NCI-H2081 treated with DMSO at 0.1 percent for 48 hours (cell line): ENCODE measurements around the gene HERC4.

ENCODE experiments used
- DNase-seq: peaks from one replicate; lab custom pipeline; 2025; lab: John Stamatoyannopoulos, UW

The HERC4 gene, protein sequence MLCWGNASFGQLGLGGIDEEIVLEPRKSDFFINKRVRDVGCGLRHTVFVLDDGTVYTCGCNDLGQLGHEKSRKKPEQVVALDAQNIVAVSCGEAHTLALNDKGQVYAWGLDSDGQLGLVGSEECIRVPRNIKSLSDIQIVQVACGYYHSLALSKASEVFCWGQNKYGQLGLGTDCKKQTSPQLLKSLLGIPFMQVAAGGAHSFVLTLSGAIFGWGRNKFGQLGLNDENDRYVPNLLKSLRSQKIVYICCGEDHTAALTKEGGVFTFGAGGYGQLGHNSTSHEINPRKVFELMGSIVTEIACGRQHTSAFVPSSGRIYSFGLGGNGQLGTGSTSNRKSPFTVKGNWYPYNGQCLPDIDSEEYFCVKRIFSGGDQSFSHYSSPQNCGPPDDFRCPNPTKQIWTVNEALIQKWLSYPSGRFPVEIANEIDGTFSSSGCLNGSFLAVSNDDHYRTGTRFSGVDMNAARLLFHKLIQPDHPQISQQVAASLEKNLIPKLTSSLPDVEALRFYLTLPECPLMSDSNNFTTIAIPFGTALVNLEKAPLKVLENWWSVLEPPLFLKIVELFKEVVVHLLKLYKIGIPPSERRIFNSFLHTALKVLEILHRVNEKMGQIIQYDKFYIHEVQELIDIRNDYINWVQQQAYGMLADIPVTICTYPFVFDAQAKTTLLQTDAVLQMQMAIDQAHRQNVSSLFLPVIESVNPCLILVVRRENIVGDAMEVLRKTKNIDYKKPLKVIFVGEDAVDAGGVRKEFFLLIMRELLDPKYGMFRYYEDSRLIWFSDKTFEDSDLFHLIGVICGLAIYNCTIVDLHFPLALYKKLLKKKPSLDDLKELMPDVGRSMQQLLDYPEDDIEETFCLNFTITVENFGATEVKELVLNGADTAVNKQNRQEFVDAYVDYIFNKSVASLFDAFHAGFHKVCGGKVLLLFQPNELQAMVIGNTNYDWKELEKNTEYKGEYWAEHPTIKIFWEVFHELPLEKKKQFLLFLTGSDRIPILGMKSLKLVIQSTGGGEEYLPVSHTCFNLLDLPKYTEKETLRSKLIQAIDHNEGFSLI

DNA sequence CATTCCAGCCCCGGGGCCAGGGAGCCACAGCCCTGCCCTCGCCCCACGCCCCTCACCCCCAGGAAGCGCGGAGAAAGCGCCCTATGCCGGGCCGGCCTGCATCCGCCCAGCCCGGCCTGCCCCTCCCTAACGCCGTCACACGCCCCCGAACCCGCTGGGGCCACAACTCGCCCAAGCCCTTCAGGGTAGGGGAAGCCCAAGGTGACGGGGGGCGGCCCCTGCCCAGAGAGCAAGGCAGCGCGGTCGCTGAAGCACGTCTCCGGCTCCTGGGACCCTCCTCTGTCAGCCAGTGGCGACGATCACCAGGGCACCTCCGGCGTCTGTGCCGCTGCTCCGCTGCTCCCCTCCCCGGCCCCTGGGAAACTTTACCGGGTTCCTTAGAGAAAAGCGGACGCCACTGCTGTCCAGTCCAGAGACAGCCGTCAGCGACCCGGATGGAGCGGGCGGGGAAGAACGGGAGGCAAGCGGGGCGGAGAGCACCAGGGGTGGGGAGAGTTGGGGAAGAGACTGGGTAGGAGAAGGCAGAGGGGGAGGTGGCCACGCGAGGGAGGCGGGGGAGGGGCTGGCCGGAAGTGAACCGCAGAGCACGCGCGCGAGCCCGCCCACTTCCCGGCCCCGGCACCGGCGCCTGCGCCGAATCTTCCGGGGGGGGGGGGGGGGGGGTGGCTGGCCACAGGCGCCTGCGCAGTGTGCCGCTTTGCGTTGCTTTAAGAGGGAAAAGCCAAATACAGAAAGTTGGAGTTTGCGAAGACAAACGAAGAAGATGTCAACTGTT lies at the start of gene HERC4:
Gene HERC4 (minus strand): TSS at position 509 of the 775 bp plus-strand sequence. CDS start 2,175 bp downstream, outside the sequence.
- no peak for DNase-seq

DNA sequence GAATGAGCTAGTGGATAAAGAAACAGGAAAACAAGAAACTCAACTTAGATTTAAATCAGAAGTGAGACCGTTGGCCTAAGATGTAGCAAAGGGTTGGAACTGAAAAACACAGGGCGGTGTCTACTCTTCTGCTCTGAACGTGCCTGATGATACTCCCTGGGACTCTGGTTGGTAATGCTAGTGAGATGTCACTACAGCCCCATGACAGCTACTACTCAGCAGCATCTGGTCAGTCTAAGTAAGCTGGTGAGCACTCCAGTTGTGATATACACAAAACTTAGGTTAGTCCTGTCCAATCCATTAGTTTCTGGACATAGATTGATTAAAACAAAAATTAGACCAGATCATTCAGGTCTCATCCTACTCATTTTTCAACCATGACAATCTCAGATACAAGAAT lies 49.6 kb upstream of the HERC4 start:
- DNase-seq: no peak

DNA sequence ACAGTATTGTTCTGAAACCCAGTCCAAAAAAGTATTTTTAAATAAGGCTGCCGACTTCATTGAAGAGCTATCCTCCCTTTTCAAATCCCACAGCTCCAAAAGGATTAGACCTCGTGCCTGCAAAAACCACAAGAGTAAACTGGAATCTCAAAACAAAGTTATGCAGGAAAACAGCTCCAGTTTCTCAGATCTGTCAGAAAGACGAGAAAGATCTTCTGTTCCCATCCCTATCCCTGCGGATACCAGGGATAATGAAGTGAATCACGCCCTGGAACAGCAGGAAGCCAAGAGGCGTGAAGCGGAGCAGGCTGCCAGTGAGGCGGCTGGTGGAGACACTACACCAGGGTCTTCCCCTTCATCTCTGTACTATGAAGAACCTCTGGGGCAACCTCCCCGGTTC lies 46.8 kb upstream of the HERC4 start:
- no peak for DNase-seq

DNA sequence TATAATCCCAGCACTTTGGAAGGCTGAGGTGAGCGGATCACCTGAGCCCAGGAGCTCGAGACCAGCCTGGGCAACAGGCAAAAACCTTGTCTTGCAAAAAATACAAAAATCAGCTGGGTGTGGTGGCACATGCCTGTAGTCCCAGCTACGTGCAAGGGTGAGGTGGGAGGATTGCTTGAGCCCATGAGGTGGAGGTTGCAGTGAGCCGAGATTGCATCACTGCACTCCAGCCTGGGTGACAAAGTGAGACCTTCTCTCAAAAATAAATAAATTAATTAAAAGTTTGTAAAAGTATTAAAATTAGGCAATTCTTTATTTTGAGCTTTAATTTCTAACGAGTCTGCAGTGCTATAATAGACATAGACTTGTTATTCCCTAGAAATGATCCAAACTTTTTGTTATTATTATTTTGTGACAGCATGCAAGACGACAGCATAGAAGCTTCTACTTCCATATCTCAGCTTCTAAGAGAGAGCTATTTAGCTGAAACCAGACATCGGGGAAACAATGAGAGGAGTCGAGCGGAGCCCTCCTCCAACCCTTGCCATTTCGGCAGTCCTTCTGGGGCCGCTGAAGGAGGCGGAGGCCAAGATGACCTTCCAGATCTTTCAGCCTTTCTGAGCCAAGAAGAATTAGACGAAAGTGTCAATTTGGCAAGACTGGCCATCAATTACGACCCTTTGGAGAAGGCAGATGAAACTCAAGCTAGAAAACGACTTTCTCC lies 46.1 kb upstream of the HERC4 start:
- no peak for DNase-seq

DNA sequence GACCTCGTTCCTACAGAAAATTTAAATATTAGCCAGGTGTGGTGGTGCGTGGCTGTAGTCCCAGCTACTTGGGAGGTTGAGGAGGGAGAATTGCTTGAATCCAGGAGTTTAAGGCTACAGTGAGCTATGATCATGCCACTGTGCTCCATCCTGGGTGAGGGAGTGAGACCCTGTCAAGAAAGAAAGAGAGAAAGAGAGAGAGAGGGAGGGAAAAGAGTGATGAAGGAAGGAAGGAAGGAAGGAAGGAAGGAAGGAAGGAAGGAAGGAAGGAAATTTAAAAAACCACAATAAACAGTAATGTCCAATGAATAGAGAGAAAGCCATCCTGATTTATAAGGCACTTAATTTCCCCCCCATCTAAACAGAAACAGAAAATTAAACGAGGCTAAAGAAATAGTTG lies 43.6 kb upstream of the HERC4 start:
- DNase-seq: no peak

DNA sequence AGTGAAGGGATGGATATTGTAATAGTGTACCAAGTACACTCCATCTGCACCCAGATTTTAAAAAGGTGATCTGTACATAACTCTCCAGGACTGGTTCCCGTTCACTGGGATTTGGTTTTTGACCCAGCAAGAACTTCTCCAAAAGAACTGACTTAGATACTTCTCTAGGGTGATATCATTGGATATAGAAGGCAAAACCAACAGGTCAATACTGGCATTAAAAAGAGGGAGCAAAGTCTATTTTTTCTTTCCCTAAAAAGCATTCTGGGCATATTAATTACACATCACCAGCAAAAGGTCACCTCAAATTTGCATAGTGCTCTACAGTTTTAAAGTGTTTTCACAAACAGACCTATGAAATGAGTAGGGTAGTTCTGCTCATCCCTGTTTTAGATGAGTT lies 37.8 kb upstream of the HERC4 start:
- DNase-seq: no peak

DNA sequence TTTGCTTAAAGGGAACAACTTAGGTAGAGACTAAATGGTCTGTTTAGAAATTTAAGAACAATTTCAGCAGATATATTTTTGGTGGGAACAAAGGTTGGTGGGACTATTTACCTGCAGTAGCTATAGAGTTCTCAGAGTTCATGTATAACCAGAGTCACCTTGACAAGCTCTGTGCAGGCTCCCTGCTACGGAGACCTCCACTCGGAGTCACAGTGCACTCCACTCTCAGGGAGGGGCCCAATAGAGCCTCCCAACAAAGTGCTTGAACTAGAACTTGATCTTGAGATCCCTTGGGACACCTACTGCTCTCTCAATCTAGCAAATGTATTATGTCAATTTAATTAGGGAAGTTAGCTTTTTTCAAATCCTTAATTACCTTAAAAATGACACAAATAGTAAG lies 36.5 kb upstream of the HERC4 start:
- no peak for DNase-seq

DNA sequence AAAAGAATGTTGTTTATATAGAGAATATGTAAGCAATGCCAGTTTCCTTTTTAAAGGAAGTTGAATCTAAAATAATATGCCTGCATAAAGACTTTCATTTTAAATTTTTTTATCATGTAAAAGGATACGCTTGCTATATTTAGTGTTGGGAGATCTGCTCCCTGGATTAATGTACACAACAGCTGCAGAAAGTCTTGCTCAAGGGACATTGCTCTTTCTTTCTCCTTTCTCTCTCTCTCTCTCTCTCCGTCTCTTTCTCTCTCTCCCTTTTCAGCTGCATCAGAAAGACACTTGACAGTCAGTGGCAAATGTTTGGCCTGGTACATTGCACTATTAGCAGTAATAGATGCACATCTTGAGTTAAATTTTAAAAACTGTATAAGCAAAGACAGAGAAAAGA lies 34.9 kb upstream of the HERC4 start:
- DNase-seq: no peak

DNA sequence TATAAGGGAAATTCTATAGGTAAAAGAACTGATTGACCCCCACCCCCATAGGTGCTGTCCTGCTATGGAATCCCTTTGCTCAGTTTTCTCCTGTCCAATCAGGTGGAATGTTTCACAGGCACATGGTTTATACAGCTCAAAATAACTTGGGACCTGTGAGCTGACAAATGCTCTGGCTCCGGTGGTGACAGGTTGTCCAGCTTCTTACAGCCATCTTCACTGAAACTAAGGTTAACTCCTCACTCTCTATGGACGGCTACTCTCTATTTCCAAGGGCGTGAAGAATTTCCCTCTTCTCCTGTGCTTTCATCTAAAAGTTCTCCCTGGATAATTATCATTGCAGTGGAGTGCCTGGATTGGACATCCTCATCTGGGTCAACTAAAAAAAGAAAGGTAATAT lies 34.2 kb upstream of the HERC4 start, which contains the start of gene MYPN:
Gene MYPN (plus strand): TSS at position 158 of the 400 bp plus-strand sequence. CDS start 11,951 bp downstream, outside the sequence.
- DNase-seq: no peak

DNA sequence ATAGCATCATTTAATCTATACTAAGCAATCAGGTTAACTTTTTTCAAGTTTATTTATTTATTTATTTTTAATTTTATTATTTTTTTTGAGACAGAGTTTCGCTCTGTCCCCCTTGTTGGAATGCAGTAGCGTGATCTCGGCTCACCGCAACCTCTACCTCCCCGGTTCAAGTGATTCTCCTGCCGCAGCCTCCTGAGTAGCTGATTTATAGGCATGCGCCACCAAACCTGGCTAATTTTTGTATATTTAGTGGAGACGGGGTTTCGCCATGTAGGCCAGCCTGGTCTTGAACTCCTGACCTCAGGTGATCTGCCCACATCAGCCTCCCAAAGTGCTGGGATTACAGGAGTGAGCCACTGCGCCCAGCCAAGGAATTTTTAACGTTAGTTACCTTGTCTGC lies 33.6 kb upstream of the HERC4 start:
- no peak for DNase-seq

DNA sequence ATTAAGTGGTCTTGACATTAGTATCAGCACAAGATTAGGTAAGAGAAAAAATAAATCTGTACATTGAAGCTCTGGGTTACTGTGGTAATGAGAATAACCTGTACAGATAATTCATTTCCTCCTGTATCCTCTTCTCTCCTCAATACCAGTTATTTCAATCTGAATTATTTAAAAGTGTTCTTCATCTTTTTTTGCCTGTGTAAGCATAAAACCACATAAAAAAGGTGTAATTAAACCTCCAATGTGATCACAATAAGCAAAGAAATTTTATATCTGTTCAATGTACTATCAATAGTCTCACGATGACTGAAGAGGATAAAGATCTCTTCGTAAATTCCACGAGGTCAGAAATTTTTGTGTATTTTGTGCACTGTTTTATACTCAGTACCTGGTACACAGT lies 33.0 kb upstream of the HERC4 start:
- no peak for DNase-seq

DNA sequence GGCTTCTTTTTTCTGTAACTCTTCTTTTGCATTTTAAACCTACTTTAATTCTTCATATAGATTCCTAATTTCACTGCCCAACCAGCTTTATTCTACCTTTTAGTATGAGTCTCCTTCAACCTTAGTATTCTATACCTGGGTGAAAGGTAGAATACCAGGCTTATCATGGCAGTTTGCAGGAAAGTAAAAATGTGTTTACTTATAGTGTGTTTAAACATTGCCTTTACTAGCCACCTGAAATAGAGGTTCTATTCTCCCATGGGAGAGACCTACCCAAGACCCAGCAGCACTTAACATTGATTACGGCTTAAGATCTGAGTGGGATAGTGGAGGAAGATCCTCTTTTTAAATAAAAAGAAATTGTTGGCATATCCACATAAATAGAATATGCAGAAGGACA lies 32.6 kb upstream of the HERC4 start:
- no peak for DNase-seq

DNA sequence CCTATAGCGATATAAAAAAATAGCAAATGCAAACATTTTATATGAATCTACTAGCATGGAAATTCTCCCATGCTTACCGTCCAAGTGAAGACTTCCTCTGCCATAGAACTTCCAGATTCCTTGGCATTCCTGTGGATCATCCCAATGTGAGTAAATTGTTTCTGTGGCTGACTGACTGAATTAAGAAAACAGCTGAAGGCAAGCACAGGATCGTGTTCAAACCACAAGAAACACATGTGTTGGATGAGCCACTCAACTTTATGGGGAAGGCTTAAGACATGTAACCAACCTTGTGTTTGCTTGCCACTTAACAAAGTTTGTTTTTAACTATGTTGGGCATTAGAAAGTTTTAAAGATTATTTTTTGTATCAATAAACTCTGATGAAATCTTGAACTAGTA lies 31.6 kb upstream of the HERC4 start:
- no peak for DNase-seq

DNA sequence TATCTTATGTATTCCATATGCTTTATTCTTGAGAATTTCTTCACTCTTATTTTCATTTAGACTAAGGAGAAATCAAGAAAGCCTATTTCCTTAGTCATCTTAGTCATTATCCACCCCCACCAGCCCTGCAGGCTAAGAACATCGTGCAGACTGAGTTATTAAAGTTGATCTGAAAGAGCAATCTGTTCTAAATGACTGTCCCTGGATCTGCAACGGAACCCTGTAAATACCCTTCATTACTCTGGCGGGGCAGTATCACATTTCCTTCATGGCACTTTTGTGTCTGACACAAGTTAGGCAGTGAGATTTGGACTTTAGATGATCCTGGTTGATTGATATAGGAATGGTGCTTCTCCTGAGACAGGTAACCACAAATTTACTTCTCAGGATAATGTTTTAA lies 30.7 kb upstream of the HERC4 start:
- DNase-seq: no peak

DNA sequence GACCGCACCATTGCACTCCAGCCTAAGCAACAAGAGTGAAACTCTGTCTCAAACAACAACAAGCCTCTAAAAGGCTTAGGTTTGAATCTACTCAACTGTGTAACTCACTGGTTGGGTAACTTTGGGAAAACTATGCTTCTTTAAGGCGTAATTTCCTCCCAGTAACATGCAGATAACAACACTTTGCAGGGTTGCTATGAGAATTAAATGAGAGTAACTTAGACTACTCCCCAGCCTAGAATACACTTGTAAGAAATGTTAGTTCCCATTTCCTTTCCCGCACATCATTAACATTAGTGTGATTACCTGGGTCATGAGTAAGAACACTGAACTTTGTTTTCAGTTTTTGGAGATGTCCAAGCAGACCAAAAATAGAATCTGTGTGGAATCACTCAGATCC lies 28.8 kb upstream of the HERC4 start:
- DNase-seq: no peak

DNA sequence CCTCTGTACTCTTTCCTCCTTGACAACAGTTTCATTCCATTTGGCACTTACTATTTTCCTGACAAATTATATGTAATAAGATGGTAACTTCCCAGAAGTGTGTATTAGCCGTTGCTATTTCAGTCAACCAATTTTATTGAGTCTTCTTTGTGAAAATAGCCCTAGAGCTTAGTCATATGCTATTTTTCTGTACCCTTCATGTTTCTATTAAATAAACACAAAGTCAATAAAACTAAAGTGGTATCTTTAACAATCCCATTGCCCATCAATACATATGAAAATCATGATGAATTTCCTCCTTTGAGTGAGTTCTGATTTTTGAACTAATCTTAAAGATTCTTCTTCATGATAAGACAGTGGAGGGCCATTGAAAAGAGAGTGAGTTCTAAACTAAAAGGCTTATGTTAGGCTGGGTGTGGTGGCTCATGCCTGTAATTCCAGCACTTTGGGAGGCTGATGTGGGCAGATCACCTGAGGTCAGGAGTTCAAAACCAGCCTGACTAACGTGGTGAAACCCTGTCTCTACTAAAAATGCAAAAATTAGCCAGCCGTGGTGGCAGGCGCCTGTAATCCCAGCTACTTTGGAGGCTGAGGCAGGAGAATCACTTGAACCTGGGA lies 28.3 kb upstream of the HERC4 start:
- no peak for DNase-seq

DNA sequence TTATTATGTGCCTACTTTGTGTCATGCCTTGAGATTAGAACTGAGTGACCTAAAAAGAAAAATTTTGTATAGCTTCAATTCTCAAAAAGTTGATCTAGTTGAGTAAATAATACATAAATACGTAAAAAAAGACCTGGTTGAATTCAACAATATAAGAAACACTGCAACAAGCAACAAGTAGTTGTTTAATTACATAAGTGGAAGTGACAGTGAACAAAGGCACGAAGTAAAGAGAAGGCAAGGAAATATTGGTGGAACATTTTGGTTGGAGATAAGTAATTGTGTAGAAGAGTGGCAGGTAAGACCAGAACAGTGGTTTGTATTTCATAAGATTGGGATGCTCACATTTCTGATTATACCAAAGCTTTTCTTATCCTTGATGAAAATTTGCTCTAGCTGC lies 26.0 kb upstream of the HERC4 start:
- no peak for DNase-seq

DNA sequence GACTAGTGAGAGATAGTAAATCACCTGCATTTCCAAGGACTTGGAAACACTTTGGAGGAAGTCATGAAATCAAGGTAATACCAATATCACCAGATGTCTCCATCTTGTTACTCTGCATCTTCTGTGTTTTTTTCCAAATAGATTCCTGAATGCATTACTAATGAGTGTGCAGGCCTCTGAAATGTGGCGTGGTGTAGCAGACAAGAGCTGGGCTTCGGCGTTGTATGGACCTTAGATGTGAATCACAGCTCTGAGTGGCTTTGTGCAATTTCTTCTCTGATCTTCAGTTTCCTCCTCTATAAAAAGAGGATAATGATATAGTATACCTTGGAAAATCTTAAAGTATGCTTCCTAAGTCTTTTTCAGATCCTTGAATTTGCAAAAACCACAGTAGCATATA lies 24.7 kb upstream of the HERC4 start:
- no peak for DNase-seq

DNA sequence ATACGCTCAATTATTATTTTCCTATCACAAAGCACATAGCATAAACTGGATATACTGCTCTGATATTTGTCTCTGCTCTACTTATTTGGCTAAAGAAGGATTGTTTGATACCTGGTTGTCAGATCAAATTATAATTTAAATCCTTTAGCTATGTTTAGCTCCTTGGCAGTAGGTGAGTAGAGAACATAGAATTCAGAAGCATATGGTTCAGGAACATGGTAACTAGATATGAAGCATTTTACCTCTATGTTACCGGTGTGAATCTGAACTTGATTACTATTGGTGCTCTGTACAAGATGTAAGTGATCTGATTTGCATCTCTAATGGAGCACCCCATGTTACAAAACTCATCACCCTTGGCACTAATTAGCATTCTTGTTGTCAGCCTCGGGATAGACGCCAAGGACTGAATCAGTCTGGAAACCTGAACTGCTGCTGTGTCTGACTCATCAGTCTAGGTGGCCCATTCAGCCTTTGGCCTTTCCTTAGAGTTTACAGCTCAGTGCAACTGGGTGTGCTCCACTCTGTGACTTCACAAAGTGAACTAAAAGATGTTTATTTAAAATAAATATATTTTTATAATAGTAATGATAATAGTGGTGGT lies 21.9 kb upstream of the HERC4 start:
- no peak for DNase-seq

DNA sequence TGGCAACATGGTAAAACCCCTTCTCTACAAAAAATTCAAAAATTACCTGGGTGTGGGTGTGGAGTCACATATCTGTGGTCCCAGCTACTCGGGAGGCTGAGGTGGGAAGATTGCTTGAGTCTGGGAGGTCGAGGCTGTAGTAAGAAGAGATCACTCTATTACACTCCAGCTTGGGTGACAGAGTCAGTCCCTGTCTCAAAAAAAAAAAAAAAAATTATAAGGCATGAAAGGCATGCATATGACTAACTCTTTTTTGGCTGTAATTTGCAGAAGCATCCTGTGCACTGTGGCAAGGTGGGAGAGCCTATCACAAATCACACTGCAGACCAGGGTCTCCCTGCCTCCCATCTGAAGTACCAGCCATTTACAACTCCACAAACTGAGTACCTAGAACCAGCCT lies 20.1 kb upstream of the HERC4 start:
- no peak for DNase-seq
